Activated T-cell treated with anti-CD3 and anti-CD28 coated beads, Interleukin-2, amount 50 U/mL, for 24 hours (primary cell): ENCODE results near the gene RBM20.
"Not testable (repeated sequence)": the region's sequence is repeated elsewhere in the genome, so short reads cannot be mapped to it uniquely, and the experiment has no call there.

ENCODE experiments used
- DNase-seq: peaks from one replicate; pipeline ENCODE4 v3.0.0-alpha.2; 2020
- H3K27ac Mint-ChIP-seq: 2 replicates; pipeline ENCODE4 v1.8.0; 2020; ENCODE audit warnings: mild to moderate bottlenecking, mixed read lengths
- H3K27me3 Mint-ChIP-seq: 2 replicates; pipeline ENCODE4 v1.8.0; 2020; ENCODE audit warnings: mixed read lengths
- H3K36me3 Mint-ChIP-seq: 2 replicates; pipeline ENCODE4 v1.8.0; 2020; ENCODE audit warnings: low read depth, mixed read lengths
- H3K4me1 Mint-ChIP-seq: 2 replicates; pipeline ENCODE4 v1.8.0; 2020; ENCODE audit warnings: low read depth, mixed read lengths
- H3K4me3 Mint-ChIP-seq: 2 replicates; pipeline ENCODE4 v1.8.0; 2020; ENCODE audit warnings: mild to moderate bottlenecking, moderate library complexity, mixed read lengths
- H3K9me3 Mint-ChIP-seq: 2 replicates; pipeline ENCODE4 v1.8.0; 2020; ENCODE audit warnings: mixed read lengths

Gene RBM20

DNA sequence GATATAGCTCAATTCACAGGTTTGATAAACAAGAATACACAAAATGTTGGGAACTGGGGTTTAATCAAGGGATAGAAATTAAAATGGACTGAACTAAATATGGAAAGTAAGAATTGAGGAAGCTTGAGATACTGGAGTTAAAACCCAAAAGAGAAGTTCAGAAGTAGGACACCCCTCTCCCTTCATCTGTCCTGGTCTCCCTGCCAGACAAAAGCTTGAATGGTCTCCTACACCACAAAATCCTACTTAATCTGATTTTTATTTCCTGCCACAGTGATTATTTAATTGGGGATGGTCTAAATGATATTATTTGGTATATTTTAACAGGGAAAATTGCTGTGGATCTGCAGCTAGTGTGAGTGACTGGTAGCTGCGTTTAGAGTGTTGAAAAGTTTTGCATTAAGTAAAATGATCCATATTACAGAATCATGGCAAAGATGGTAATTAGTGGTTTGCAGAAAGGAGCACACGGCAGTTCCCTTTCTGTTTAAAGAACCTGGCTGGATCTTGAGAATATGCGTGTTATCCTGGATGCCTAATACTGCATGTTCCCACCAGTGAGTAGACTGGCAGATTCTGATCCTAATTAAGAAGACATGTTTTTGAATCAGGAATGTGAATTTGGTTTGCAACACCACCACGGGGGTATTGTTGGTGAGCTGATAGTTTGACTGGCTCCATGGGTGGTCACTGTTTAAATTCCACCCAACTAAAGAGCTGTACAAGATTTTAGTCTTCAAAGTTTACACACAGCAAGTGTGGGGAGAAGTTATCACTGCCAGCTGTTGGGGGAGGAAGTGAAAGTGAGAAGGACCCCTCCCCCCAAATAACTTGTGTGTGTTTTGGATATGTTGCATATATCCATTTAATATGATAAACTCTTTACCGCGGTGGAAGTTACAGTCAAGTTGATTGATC is 5.5 kb downstream of the RBM20 start:
- H3K27ac Mint-ChIP-seq = no peak overlapping the region
- DNase-seq = no peak
- peaks cover 27% of the 10 kb centered on the region for H3K4me1 Mint-ChIP-seq
- no peaks in the 10 kb centered on the region for H3K36me3 Mint-ChIP-seq
- peaks cover 54% of the 10 kb centered on the region for H3K27me3 Mint-ChIP-seq
- no peaks in the 10 kb centered on the region for H3K9me3 Mint-ChIP-seq
- H3K4me3 Mint-ChIP-seq = no peak overlapping the region

GRCh38 chr10:110650265-110650668 is 6.1 kb downstream of the RBM20 start:
- H3K4me1 Mint-ChIP-seq = peaks cover 22% of the 10 kb centered on the region
- no peaks in the 10 kb centered on the region for H3K36me3 Mint-ChIP-seq
- no peaks in the 10 kb centered on the region for H3K9me3 Mint-ChIP-seq
- no peak for DNase-seq
- no peak overlapping the region for H3K27ac Mint-ChIP-seq
- H3K27me3 Mint-ChIP-seq = peaks cover 50% of the 10 kb centered on the region
- no peak overlapping the region for H3K4me3 Mint-ChIP-seq

DNA sequence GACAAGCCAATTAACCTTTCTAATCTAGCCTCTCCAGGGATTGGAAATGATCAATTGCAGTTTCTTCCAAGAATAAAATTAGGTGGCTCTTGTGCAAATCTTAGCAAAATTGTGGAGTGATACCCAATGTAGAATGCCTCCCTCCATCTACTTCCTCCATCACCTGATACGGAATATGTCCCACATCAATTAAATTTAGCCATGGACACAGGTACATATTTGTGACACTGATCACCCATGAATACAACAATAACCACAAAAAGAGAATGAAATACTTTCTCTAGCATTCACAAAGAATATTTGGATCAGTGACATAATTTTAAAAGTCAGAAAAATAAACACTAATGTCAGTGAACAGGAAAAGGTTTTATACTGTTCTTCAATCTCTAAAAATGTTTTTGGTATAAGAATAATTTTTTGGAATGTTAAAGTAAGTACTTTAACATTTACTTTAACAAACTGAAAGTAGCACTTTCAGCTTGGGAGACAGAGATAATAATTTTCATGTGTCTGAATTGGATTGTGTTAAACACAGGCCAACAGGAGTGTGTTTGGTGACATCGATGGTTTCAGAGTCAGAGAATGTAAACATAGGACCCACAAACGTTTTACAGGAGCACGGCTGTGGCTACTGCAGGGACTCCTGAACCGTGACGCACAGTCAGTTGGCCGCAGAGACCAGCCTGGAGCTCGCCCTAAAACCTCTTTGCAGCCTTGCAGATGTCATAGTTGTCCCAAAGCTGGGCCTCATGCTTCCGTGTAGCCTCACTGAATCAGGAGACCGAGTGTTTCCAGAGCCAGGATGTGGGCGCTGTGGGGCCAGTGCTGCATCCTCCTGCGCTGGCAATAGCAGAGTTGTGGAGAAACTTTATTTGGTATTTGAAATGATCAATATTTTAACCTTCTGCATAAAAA is 7.2 kb downstream of the RBM20 start:
- Mint-ChIP-seq H3K27ac (no peak overlapping the region), H3K36me3 (no peaks in the 10 kb centered on the region), H3K9me3 (no peaks in the 10 kb centered on the region), H3K4me3 (no peak overlapping the region), H3K4me1 (peaks cover 22% of the 10 kb centered on the region), H3K27me3 (peaks cover 49% of the 10 kb centered on the region)
- no peak for DNase-seq

DNA sequence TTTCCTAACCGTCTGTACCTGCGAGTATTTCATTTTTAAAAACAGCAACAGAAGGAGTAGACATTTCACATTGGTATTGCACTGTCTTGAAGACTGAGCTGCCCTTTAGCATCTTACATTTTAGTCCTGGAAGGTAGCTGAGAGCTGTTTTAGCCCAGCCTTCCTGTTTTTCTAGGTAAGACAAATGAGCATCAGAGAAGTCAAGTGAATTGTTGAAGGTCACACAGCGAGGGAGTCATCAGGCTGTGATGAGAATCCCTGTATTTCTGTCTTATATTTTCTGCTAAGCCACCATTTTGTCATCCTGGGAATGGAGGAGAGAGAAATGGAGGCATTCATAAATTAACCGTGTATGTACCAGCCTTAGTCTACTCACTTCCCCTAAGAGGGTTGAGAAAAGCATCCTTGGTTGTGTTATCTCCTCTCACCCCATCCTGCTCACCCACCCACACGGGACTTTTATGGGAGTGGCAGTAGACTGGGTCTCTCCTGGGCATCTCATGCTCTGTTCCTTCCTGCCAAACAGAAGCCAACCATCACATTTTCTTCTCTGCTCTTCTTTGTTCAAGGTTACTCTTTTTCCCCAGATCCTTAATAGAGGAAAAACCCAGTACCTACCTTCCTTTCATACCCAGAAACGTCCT is 8.5 kb downstream of the RBM20 start:
- Mint-ChIP-seq H3K4me3 (no peak overlapping the region), H3K4me1 (peaks cover 22% of the 10 kb centered on the region), H3K27me3 (peaks cover 43% of the 10 kb centered on the region), H3K27ac (no peak overlapping the region), H3K36me3 (no peaks in the 10 kb centered on the region), H3K9me3 (no peaks in the 10 kb centered on the region)
- no peak for DNase-seq

- no peak overlapping the region for H3K4me3 Mint-ChIP-seq
- H3K27me3 Mint-ChIP-seq = peaks cover 36% of the 10 kb centered on the region
- peaks cover 20% of the 10 kb centered on the region for H3K4me1 Mint-ChIP-seq
- no peaks in the 10 kb centered on the region for H3K9me3 Mint-ChIP-seq
- H3K27ac Mint-ChIP-seq = no peak overlapping the region
- no peak for DNase-seq
- H3K36me3 Mint-ChIP-seq = no peaks in the 10 kb centered on the region
These were observed 11.2 kb downstream of the RBM20 start for GRCh38 chr10:110655320-110655719.

- DNase-seq = no peak
- peaks cover 12% of the 10 kb centered on the region for H3K4me1 Mint-ChIP-seq
- no peak overlapping the region for H3K27ac Mint-ChIP-seq
- H3K4me3 Mint-ChIP-seq = no peak overlapping the region
- H3K27me3 Mint-ChIP-seq = peaks cover 30% of the 10 kb centered on the region
- H3K36me3 Mint-ChIP-seq = no peaks in the 10 kb centered on the region
- H3K9me3 Mint-ChIP-seq = no peaks in the 10 kb centered on the region
These were observed 12.5 kb downstream of the RBM20 start for GRCh38 chr10:110656612-110657011.

- H3K27me3 Mint-ChIP-seq = peaks cover 30% of the 10 kb centered on the region
- no peak for DNase-seq
- no peaks in the 10 kb centered on the region for H3K36me3 Mint-ChIP-seq
- peaks cover 6% of the 10 kb centered on the region for H3K4me1 Mint-ChIP-seq
- H3K9me3 Mint-ChIP-seq = no peaks in the 10 kb centered on the region
- no peak overlapping the region for H3K4me3 Mint-ChIP-seq
- no peak overlapping the region for H3K27ac Mint-ChIP-seq
These were observed 14.0 kb downstream of the RBM20 start for GRCh38 chr10:110657973-110658691.

DNA sequence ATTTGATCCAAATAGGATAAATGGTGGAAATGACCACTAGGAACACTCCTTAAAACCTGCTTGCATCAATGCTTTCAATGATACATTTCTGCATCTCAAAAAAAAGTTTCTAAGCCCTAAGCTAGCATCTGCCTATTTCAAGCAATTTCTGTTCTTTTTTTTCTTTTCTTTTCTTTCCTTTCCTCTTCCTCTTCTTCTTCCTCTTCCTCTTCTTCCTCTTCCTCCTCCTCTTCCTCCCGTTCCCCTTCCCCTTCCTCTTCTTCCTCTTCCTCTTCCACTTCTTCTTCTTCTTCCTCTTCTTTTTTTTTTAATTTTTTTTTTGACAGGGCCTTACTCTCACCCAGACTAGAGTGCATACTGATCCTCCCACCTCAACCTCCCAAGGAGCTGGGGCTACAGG is 15.4 kb downstream of the RBM20 start:
- Mint-ChIP-seq H3K27ac (no peak overlapping the region), H3K4me3 (no peak overlapping the region)

GRCh38 chr10:110660289-110660688 is 16.2 kb downstream of the RBM20 start:
- H3K27me3 Mint-ChIP-seq = peaks cover 17% of the 10 kb centered on the region
- H3K9me3 Mint-ChIP-seq, DNase-seq, H3K27ac Mint-ChIP-seq, H3K36me3 Mint-ChIP-seq, H3K4me3 Mint-ChIP-seq, H3K4me1 Mint-ChIP-seq: not testable (repeated sequence)

More for the DNA sequence above, 15.4 kb downstream of the RBM20 start:
- DNase-seq = no peak
- Mint-ChIP-seq H3K4me1 (peaks cover 6% of the 10 kb centered on the region), H3K9me3 (no peaks in the 10 kb centered on the region), H3K36me3 (no peaks in the 10 kb centered on the region), H3K27me3 (peaks cover 20% of the 10 kb centered on the region)

DNA sequence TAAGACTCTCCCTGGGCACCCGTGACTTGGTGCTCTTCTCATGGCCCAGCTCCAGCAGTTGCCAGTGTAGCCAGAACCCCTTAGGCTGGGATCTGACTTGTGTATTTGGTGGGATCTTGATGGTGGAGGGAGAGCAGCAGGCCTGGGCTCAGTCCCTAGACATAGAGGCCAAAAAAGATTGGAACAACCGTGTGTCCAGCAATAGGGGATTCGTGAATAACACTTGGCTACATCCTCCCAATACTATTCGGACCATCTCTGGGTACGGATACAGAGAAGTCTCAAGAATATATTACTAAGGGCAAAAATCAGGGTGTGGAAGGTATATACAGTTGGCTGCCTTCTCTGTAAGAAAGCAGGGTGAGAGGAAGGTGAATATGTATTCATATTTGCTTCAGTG is 17.2 kb downstream of the RBM20 start:
- Mint-ChIP-seq H3K27me3 (peaks cover 11% of the 10 kb centered on the region), H3K36me3 (no peaks in the 10 kb centered on the region), H3K4me1 (peaks cover 6% of the 10 kb centered on the region), H3K9me3 (no peaks in the 10 kb centered on the region), H3K27ac (no peak overlapping the region), H3K4me3 (no peak overlapping the region)
- no peak for DNase-seq

GRCh38 chr10:110664483-110665420 is 20.6 kb downstream of the RBM20 start:
- Mint-ChIP-seq H3K4me1 (peaks cover 6% of the 10 kb centered on the region), H3K4me3 (no peak overlapping the region), H3K27ac (no peak overlapping the region), H3K9me3 (no peaks in the 10 kb centered on the region), H3K27me3 (peaks cover 8% of the 10 kb centered on the region), H3K36me3 (no peaks in the 10 kb centered on the region)
- no peak for DNase-seq

GRCh38 chr10:110666259-110666658 is 22.1 kb downstream of the RBM20 start:
- not testable (repeated sequence) for DNase-seq, H3K4me3 Mint-ChIP-seq, H3K27ac Mint-ChIP-seq, H3K36me3 Mint-ChIP-seq, H3K9me3 Mint-ChIP-seq, H3K4me1 Mint-ChIP-seq
- H3K27me3 Mint-ChIP-seq = peaks cover 11% of the 10 kb centered on the region

GRCh38 chr10:110666673-110667072 is 22.5 kb downstream of the RBM20 start:
- peaks cover 11% of the 10 kb centered on the region for H3K27me3 Mint-ChIP-seq
- no peaks in the 10 kb centered on the region for H3K36me3 Mint-ChIP-seq
- no peak overlapping the region for H3K27ac Mint-ChIP-seq
- H3K4me1 Mint-ChIP-seq = peaks cover 5% of the 10 kb centered on the region
- DNase-seq = no peak
- no peak overlapping the region for H3K4me3 Mint-ChIP-seq
- H3K9me3 Mint-ChIP-seq = no peaks in the 10 kb centered on the region
